Measurements from ENCODE around the gene HTT. TPM values are rescaled to one million over a fixed set of nuclear protein-coding genes. Genes with fewer than 3 reads are reported as not detected.

The HTT gene
- polyA plus RNA-seq, 1 donor (not counting 4 experiments of a cell fraction or from before 2014, with no cell fraction given): 16.2 TPM

DNA sequence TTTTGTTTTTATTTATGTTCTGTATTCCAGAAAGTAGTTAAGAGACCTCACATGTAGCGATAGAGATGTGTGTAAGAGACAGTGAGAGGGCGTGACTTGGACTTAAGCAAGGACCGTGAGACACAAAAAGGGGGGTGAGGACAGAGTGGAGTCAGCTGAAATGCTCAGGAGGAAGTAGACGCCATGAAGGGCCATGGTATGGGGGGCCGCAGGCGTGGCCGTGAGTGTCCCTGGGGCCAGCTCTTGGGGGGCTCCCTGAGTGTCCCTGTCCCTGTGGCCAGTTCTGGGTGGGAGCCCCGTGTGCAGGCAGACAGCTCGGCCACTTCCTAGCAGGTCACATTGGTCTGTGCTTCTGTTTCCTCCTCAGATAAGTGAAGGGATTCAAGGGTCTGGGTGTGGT is 151.5 kb downstream of the HTT start:
- FAIRE-seq: no peak
- H3K36me3 ChIP-seq (ENCODE audit: control insufficient read depth in 2 of 2, extremely low read depth in 1 of 2, insufficient read depth in 2 of 2, low read length in 2 of 2): peaks cover 38 to 44% of the 10 kb centered on the region in 2 experiments
- no peak overlapping the region for H3K4me2 ChIP-seq (ENCODE audit: control insufficient read depth, extremely low read depth, insufficient read depth, low read depth, low read length)
- no peak overlapping the region for H3K27ac ChIP-seq (ENCODE audit: control insufficient read depth, insufficient read depth, low read length)
- H3K4me3 ChIP-seq (ENCODE audit: control insufficient read depth in 2 of 3, extremely low read depth in 1 of 3, insufficient read depth in 2 of 3, low read depth in 1 of 3, low read length in 3 of 3): no peak overlapping the region
- no peak overlapping the region for H2AFZ ChIP-seq (ENCODE audit: control insufficient read depth, low read length)
- H4K20me1 ChIP-seq (ENCODE audit: control insufficient read depth, extremely low read depth, insufficient read depth, low read length): no peaks in the 10 kb centered on the region
- H3K27me3 ChIP-seq (ENCODE audit: control insufficient read depth, extremely low read depth, insufficient read depth, low read length): no peaks in the 10 kb centered on the region
- TF ChIP-seq, protein P1, sequence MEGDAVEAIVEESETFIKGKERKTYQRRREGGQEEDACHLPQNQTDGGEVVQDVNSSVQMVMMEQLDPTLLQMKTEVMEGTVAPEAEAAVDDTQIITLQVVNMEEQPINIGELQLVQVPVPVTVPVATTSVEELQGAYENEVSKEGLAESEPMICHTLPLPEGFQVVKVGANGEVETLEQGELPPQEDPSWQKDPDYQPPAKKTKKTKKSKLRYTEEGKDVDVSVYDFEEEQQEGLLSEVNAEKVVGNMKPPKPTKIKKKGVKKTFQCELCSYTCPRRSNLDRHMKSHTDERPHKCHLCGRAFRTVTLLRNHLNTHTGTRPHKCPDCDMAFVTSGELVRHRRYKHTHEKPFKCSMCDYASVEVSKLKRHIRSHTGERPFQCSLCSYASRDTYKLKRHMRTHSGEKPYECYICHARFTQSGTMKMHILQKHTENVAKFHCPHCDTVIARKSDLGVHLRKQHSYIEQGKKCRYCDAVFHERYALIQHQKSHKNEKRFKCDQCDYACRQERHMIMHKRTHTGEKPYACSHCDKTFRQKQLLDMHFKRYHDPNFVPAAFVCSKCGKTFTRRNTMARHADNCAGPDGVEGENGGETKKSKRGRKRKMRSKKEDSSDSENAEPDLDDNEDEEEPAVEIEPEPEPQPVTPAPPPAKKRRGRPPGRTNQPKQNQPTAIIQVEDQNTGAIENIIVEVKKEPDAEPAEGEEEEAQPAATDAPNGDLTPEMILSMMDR (optimal IDR thresholded peaks at IDR 0.05 in 1 of 3, IDR thresholded peaks at IDR 0.05 in 1 of 3, conservative IDR thresholded peaks at IDR 0.05 in 1 of 3; ENCODE audit: extremely low read depth in 1 of 3, insufficient read depth in 2 of 3, low read length in 3 of 3): no peak
- TF ChIP-seq EZH2 (IDR thresholded peaks at IDR 0.05; ENCODE audit: low read length): no peak
- no peaks in the 10 kb centered on the region for H3K4me1 ChIP-seq (ENCODE audit: control insufficient read depth, extremely low read depth, insufficient read depth, low read length)
- H3K9me3 ChIP-seq (ENCODE audit: control insufficient read depth, low read depth, low read length): no peaks in the 10 kb centered on the region
- no peak for DNase-seq (ENCODE audit: low read depth, low spot score)
- no peaks in the 10 kb centered on the region for H3K9me1 ChIP-seq (ENCODE audit: control insufficient read depth, extremely low read depth, insufficient read depth, low read length)
- H3K79me2 ChIP-seq (ENCODE audit: control insufficient read depth, insufficient read depth, low read length): no peaks in the 10 kb centered on the region
- dilution Hi-C loops (cut with MboI; ENCODE audit: extremely low pct_ligation_motif_present, low sequenced_read_pairs): no loop called here
- H3K9ac ChIP-seq (ENCODE audit: control insufficient read depth, extremely low read depth, insufficient read depth, low read length): no peak overlapping the region

- dilution Hi-C loops (cut with MboI; ENCODE audit: extremely low pct_ligation_motif_present, low sequenced_read_pairs): no loop called here
- Histone ChIP-seq H3K79me2 (ENCODE audit: control insufficient read depth, insufficient read depth, low read length) (no peaks in the 10 kb centered on the region), H3K36me3 (ENCODE audit: control insufficient read depth in 2 of 2, extremely low read depth in 1 of 2, insufficient read depth in 2 of 2, low read length in 2 of 2) (peaks cover 37 to 41% of the 10 kb centered on the region in 2 experiments), H3K27me3 (ENCODE audit: control insufficient read depth, extremely low read depth, insufficient read depth, low read length) (no peaks in the 10 kb centered on the region), H3K4me1 (ENCODE audit: control insufficient read depth, extremely low read depth, insufficient read depth, low read length) (no peaks in the 10 kb centered on the region), H3K4me2 (ENCODE audit: control insufficient read depth, extremely low read depth, insufficient read depth, low read depth, low read length) (no peak overlapping the region), H3K9me1 (ENCODE audit: control insufficient read depth, extremely low read depth, insufficient read depth, low read length) (no peaks in the 10 kb centered on the region), H3K27ac (ENCODE audit: control insufficient read depth, insufficient read depth, low read length) (no peak overlapping the region), H4K20me1 (ENCODE audit: control insufficient read depth, extremely low read depth, insufficient read depth, low read length) (no peaks in the 10 kb centered on the region), H3K9me3 (ENCODE audit: control insufficient read depth, low read depth, low read length) (no peaks in the 10 kb centered on the region), H2AFZ (ENCODE audit: control insufficient read depth, low read length) (no peak overlapping the region), H3K4me3 (ENCODE audit: control insufficient read depth in 2 of 3, extremely low read depth in 1 of 3, insufficient read depth in 2 of 3, low read depth in 1 of 3, low read length in 3 of 3) (no peak overlapping the region), H3K9ac (ENCODE audit: control insufficient read depth, extremely low read depth, insufficient read depth, low read length) (no peak overlapping the region)
- TF ChIP-seq, protein P1 (optimal IDR thresholded peaks at IDR 0.05 in 1 of 3, IDR thresholded peaks at IDR 0.05 in 1 of 3, conservative IDR thresholded peaks at IDR 0.05 in 1 of 3; ENCODE audit: extremely low read depth in 1 of 3, insufficient read depth in 2 of 3, low read length in 3 of 3): no peak
- no peak for TF ChIP-seq EZH2 (IDR thresholded peaks at IDR 0.05; ENCODE audit: low read length)
- FAIRE-seq (no peak), DNase-seq (ENCODE audit: low read depth, low spot score) (no peak)
Measured at GRCh38 chr4:3226467-3226866, 152.0 kb downstream of the HTT start.
